Left ventricle myocardium superior (tissue), 1 donor: ENCODE results near the gene SOX1. TPM values are rescaled to one million over a fixed set of nuclear protein-coding genes. Genes with fewer than 3 reads are reported as not detected.

Experiments used
- ATAC-seq: fragments of 200-7000 bp; cut with Tn5 transposase; one replicate; pipeline ENCODE4 v1.9.1; 2020; ENCODE audit warnings: mild to moderate bottlenecking, moderate library complexity
- DNase-seq: peaks from one replicate; pipeline ENCODE4 v3.0.0-alpha.2; 2020
- intact Hi-C: fragments of 100-400 bp; cut with micrococcal nuclease; formaldehyde crosslinking; loops from one replicate; pipeline ENCODE4 v1.11.0; 2022
- long read RNA-seq: library from polyadenylated mRNA; unstranded; transcript quantifications from one replicate; pipeline ENCODE4 v2.0.0, GENCODE V29; 2021
- total RNA-seq: library from RNA; stranded (reverse); fragmentation: NEBNext Ultra II Directional; extraction: Animal tissue kit (Norgen Biotek cat#: 25700); gene quantifications from one replicate; pipeline ENCODE4 v1.2.1, GENCODE V29; 2021
- donor health status: DM: no; HTN: yes; CAD: no; lungs with severe emphysema.

SOX1 gene
- not detected for total RNA-seq
- long read RNA-seq = 0 reads

DNA sequence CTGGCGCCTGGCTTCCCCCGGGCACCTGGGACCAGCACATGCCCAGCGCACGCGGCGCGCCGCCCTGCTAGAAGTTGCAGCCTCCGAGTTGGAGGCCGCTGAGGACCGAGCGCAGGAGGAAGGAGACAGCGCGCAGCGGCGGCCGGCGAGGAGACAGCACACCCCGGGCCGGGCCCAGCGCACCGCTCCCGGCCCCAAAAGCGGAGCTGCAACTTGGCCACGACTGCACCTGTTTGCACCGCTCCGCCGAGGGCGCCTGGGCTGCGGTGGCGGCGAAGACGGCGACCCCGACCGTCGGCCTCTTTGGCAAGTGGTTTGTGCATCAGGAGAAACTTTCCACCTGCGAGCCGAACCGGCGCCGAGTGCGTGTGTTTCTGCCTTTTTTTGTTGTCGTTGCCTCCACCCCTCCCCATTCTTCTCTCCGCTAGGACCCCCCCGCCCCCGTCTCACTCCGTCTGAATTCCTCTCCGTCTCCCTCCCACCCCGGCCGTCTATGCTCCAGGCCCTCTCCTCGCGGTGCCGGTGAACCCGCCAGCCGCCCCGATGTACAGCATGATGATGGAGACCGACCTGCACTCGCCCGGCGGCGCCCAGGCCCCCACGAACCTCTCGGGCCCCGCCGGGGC lies at the start of gene SOX1:
Gene SOX1 (plus strand): TSS at position 34 of the 626 bp plus-strand sequence. CDS start 510 bp downstream, at position 544.
- no peak for ATAC-seq
- no peak for DNase-seq
- intact Hi-C loops = no loop called here

DNA sequence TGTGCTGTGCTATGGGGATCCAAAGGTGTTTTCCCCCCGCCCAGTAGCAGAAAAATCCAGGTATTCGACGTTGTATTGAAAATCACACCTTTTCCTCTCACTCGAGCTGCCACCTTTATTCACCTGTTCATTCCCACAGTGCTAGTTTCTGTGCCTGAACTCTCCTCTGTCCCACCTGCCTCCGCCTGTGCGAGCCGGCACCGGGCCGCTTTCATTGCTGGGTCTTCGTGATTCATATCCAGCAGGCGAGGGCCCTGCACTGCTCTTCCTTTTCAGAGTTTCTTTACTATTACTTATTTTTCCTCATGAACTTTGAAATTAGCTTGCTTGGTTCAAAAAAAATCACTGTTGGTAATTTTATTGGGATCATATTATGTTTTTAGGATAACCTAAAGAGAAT lies 42.4 kb upstream of the SOX1 start:
- no peak for ATAC-seq
- no peak for DNase-seq
- intact Hi-C loops = no loop called here

DNA sequence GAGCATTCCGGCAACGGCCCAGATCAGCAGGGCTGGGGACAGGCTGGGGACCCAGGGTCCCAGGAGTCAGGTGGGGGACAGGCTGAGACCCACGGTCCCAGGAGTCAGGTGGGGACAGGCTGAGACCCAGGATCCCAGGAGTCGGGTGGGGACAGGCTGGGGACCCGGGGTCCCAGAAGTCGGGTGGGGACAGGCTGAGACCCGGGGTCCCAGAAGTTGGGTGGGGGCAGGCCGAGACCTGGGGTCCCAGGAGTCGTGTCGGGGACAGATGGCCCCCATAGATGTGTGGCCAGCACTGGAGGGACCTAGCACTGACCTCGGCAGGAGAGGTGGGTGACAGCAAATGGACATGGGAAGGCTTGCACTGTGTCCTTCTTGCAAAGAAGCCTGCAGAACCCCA lies 39.7 kb upstream of the SOX1 start:
- intact Hi-C loops = no loop called here
- ATAC-seq (no peak), DNase-seq (no peak)

DNA sequence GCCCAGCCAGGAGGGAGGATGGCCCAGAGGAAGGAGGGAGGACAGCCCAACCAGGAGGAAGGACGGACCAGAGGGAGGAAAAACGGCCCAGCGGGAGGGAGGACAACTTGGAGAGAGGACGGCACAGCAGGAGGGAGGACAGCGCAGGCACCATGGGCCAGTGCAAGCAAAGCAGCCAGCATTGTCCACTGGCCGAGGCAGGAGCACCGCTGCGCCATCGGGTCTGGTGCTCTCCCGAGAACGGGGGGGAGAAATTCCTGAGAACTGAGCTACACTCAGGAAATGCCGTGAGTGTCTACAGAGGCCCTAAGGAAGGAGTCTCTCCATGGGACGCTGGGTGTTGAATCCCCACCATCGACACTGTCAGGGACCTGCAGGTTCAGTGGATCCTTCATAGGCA lies 38.5 kb upstream of the SOX1 start:
- no peak for DNase-seq
- ATAC-seq = no peak
- intact Hi-C loops = no loop called here

DNA sequence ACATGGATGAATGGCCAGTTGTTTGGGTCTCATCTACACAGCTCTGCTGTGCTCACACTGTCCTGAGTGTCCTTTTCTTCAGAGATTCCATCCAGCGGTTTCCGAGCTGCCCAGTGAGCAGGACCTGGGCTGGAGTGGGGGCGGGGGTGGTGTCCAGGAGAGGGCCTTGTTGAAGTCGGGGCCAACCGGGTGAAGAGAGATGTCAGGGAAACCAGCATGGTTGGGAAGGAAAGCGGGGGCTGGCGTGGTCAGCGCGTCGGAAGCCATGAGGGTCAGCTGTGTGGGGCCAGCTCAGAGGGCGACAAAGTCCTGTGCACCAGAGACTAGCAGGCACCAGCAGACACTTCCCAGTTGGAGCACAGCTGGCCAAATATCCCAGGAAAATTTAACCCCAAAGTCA lies 37.8 kb upstream of the SOX1 start:
- ATAC-seq (no peak), DNase-seq (no peak)
- intact Hi-C loops = no loop called here

DNA sequence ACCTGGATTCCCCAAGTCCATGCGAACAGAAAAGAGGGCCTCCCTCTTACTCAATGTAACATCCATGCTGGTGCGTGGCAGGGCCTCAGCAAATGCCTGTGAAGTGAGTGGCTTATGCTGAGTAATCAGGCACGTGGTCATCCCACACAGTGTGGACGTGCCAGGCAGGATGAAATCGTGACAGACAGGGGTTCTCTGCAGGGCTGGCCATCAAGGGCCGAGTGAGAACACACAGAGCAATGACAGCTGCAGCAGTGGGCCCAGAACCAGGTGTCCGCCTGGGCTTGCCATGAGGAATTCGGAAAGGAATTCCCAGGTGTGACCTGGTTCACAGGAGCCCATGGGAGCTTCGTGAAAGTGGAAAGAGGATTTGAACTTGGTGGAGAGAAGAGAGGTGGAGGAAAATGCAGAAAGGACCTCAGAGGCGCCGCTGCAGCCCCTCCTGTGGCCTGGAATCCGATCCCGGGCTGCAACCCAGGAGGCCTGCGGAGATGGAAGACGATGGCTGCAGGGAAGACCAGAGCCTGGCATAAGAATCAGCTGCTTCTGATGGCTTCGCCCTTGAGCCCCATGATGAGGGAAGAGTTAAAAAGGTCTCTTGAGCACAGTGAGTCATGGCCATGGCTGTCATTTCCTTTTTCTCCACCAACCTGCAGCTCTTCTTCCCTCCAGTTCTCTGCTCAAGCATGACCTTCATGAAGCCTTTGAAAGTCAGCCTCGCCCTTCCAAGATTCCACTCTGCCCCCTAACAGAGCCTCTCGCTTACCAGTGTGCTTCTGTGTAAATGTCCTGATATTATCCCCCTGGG lies 34.6 kb upstream of the SOX1 start:
- DNase-seq = no peak
- intact Hi-C loops = no loop called here
- peak; percentile 13 for ATAC-seq

DNA sequence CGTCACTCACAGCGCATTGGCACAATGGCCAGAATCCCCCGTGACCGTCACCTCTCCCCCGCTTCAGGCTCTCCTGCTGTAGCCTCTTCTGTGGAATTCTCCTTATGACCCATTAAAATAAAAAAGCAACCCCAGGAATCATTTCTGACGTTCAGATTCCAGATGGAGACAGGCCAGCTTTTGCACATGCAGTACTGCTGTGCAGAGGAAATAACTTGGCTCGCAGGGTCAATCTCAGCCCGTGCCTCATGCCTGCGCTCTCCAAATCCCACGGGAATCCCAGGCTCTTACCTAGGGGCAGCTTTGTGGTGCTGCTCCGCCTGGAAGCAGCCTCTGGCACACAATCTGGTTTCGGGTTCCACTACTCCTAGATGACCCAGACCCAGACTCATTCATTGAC lies 32.7 kb upstream of the SOX1 start:
- no peak for DNase-seq
- no peak for ATAC-seq
- intact Hi-C loops = no loop called here

DNA sequence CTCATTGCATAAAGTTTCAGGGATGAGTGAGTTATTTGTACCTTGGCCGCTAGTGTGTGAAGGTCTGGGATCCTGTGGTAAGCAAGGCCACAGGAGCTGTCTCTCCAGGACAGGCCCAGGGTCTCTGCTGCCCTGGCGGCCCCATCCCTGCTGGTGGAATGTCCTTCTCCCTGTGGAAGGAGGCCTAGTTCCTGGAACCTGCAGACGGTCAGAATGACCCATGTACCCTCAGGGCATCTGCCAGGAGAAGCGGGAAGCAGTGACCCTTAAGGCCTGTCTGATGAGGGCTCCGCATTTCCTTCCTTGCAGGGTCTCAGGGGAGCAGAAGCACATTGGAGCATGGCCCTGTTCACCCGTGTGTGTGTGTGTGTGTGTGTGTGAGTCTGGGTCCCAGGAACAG lies 32.1 kb upstream of the SOX1 start:
- DNase-seq (no peak), ATAC-seq (no peak)
- intact Hi-C loops = no loop called here

DNA sequence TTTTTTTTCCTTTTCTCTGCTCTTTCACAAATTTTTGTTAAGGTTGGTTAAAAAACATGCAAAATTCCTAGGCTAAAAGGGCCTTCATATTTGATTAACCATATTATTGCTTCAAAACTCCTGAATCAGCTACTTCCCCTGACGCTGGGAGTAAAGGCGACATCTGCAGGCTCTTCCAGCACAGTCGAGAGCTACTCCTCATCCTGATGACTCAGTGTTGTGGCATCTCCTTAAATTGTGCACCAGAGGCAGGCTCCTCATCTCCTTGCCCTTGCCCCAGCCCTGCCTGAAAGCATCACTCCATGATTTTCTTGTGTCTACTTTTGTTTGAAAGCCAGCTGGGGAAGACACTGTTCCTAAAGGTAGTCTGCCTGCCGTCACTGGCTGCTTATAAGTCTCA lies 24.5 kb upstream of the SOX1 start:
- no peak for ATAC-seq
- intact Hi-C loops = no loop called here
- no peak for DNase-seq

DNA sequence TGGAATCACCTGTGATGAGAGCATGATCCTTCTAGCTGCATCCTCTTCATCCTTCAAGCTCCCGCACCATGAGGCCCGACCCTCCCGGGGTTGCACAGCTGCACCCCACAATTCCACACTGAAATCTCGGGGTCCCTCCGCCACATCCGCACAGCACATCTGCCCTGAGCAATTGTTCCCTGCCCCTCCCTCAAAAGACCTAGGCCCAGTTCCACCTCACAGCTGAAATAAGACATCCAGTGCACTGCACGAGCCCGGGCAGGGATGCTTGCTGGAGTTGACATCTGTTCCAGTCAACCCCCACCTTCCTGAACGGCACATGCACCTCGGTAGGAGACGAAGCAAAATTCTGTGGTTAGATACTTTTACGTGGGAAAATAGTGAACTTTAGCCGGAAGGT lies 14.7 kb upstream of the SOX1 start:
- ATAC-seq (no peak), DNase-seq (no peak)
- intact Hi-C loops = no loop called here

DNA sequence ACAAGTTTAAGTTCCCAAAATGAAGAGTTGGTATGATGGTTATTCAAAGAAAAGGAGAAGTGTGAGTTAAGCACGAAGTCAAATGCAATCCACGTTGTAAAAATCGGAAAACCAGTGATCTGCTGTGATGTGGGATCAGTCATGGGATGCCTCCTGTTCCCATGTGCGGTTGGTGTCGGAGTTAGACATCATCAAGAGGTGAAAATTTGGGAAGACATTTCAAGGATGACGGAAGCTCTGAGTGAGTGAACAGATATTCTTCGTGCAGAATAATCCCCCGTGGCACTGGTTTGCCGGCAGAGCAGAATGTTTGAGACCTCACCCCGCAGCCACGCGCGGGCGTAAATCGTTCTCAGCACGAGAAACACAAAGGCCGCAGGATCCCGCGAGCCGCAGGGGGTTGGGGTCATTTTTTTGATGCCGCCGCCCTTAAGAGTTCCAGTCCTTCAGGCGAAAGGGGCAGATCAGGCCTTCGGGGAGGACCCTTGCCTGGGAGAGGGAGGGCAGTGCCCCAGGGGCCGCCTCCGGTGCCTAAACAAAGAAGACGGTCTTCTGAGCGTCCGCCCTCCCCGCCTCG lies 13.7 kb upstream of the SOX1 start:
- intact Hi-C loops = no loop called here
- ATAC-seq (no peak), DNase-seq (no peak)

DNA sequence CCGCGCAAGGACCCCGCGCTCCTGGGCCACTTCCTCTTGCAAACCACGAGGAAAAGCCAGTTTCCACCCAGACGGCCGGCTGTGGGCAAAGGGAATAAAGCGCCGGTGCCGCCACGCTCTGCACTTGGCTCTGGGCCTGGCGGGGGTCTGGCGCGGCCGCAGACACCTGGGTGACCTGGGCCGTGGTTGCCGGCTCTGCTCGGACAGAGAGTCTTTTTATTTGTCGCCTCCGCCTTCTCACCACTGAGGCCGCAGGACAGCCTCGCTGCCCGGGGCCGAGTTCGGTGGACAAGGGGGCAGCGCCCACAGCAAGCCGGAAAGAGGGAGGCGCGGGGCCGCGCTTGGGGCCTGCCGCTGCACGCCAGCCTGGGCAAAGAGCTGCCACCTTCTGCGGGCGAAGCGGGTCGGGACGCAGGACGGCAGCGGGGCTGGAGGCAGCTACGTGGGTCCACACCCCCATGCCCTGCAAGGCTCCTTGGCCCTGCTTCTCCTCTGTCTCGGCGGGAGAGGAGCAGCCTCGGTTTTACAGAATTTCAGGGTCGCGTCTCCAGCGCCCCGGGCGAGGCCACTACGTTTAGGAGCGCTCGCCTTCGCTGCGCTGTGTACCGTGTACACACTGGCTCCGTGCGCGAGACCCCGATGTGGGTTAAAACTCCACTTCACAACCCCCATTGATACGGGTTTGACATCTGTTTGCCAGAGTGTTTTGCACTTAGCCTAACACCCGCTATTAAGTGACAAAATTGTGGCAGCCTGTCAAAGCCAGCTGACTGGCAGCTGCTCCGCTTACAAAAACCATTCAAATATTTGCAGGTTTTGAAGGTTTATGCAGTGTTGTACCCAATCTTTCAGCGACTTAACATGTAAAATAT lies 13.0 kb upstream of the SOX1 start:
- ATAC-seq (no peak), DNase-seq (no peak)
- intact Hi-C loops = no loop called here

DNA sequence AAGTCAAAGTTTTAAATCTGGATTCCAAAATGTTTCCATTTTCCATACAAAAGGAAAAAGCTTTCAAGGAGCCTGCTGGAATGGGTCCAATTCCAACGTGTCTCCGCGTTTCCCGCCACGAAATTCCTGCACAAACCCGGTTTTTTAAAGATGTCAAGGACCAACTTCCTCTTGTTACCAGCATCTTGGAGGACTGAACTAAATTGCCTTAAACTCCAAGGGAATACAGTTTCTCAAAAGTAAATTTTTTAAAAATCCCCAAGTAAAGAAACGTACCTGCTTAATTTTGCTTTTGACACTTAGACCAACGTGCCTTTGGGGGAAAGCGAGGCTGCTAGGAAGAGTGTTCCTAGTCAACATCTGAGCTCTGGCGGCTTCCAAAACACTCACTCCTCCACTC lies 12.3 kb upstream of the SOX1 start:
- ATAC-seq = no peak
- intact Hi-C loops = no loop called here
- no peak for DNase-seq

DNA sequence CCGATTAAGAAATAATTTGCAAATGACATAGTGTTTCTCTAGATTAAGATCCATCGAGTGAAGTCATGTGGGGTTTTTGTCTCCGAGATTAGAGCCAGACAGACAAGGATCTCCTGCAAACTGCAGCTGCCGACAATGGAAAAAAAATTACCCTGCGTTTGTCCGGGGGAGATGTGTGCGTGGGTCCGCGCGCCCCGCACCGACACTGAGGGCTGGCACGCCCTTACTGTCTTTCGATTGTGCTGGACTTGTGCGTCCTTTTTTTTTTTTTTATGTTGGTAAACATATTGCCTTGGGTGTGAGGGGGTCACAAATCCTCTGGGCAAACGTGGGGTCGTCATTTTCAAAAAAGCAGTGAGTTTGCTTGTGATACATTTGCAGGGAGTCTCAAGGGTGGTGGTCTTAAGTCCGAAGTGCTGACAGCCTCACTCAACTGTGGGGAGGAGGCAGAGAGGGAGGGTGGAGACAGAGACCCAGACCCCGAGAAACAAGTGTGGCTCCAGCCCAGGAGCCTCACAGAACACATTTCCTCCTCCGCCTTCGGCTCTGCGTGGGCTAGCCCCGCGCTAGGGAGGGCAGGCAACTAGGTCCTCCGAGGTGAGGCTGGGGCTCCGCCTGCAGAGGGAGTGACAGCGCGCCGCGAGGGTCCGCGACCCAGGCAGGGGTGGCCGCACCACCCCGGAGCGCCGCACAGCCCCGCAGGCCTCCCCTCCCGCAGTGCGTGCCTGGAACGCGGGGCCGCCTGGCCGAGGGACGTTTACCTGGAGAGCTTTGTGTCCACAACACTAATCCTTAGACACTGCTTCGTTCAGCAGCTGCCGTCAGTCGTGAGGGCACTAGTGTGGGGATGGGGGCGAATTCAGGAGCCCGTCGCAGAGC lies 11.7 kb upstream of the SOX1 start:
- intact Hi-C loops = no loop called here
- no peak for ATAC-seq
- no peak for DNase-seq

DNA sequence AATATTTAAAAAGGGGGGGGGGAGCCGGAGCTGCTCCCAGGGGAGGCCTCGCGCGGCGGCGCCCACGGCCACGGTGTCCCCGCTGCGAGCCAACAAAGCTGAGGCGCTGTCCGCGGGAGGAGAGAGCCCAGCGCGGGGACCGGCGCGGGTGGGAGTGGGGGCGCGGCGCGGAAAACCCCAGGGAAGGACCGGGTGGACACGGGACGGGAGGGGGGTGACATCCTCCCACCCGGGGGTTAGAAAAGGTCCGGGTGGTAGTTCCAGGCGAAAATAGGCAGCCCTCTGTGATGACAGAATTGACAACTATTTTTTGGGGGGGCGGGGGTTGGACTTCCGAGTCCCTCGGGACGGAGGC lies 11.1 kb upstream of the SOX1 start:
- intact Hi-C loops = no loop called here
- DNase-seq = no peak
- ATAC-seq = no peak

DNA sequence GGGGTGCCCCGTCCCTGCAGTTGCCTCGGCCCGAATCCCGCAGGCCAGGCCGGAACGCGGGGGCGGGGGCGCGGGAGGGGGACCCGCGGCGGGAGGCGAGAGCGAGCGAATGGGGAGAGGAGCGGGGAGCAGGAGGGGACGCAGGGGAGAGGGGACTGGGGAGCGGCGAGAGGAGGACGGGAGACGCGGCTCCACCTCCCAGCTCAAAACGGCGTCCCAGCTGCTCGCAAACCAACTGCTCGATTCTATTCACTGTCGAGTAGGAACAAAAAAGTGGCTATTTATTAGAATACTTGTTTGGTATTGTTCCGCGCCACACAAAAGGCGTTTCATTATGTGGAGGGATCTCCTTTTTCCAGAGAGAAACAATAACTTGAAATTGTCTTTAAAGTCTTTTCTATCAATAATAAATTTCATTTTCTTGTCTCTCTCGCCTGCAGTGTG lies 10.6 kb upstream of the SOX1 start:
- ATAC-seq (no peak), DNase-seq (no peak)
- intact Hi-C loops = no loop called here

DNA sequence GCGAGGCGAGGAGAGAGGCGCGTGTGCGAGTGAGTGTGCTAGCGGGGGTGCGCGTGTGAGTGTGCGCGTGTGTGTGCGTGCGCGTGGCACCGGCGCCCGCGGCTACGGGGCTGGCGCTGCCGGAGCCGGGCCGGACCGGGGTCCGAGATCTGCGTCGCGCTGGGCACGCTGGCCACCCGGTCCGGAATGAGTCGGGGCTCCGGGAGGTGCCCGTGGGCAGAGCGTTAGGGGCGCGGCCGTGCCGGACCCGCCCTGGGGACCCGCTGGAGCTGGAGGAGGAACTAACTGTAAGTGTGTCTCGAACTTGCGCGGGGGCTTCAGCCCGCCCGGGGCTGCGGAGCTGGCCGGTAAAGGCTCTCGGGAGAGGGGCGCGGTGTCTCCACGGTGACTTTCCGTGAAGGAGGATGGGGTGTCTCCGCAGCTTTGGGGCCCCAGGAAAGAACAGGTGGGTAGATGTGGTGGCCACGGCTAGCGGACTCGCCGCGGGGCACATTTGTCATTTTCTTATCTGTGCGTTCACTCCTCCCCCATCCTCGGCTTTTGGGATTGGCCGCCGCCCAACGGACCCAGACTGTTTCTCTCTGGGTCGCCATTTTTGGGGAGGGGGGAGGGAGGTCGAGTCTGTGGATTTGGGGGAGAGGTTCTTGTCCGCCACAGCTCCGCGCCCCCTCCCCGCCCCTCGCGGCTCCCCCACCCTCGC lies 10.1 kb upstream of the SOX1 start:
- intact Hi-C loops = no loop called here
- DNase-seq = no peak
- ATAC-seq = no peak

DNA sequence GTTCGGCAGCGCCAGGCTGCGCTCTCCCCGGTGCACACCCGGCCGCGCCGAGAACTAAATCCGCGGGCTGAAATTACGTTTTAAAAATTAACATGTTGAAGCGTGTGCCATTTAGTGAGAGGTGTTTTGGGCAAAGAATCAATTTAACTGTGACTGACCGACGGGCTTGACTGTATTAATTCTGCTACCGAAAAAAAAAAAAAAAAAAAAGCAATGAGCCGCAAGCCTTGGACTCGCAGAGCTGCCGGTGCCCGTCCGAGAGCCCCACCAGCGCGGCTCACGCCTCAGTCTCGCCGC lies 9.6 kb upstream of the SOX1 start:
- DNase-seq = no peak
- intact Hi-C loops = no loop called here
- no peak for ATAC-seq
